ENCODE results near the gene ANTXRL. TPM values are rescaled to one million over a fixed set of nuclear protein-coding genes. Genes with fewer than 3 reads are reported as not detected.
"Not testable (repeated sequence)": the region's sequence is repeated elsewhere in the genome, so short reads cannot be mapped to it uniquely, and the experiment has no call there.

The ANTXRL gene
- polyA plus RNA-seq, 1 donor from 2014 or later: not detected

DNA sequence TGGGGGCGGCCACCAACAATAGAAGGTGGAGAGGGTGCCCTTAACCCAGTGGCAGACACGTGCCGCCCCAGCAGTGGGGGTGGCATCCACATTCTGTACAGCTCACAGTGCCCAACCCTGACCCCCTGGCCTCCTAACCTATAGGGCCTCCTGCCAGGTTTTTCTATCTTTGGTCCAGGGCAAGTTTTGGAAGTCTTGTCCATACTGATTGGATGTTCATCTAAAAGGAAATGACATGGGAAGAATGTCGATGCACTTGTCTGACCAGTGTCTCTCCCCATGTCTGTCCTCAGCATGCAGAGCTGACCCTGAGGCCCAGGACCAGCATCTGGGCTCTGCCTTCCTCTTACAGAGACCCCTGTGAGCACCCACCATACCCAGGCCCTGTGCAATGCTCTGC is 32.3 kb upstream of the ANTXRL start:
- H2AFZ ChIP-seq (ENCODE audit: low read depth, low read length): no peak overlapping the region
- H4K20me1 ChIP-seq (ENCODE audit: insufficient read depth): no peaks in the 10 kb centered on the region
- no peaks in the 10 kb centered on the region for H3K27me3 ChIP-seq (ENCODE audit: insufficient read depth, low read depth, low read length)
- H3K9me3 ChIP-seq (ENCODE audit: low read length): no peaks in the 10 kb centered on the region
- no peak overlapping the region for H3K4me2 ChIP-seq (ENCODE audit: low read length)
- H3F3A ChIP-seq (ENCODE audit: insufficient read depth, low read length, poor library complexity, severe bottlenecking): no peaks in the 10 kb centered on the region
- TF ChIP-seq EZH2 (IDR thresholded peaks at IDR 0.05; ENCODE audit: borderline replicate concordance, insufficient read depth, low read length, poor library complexity, severe bottlenecking) (no peak), REST (IDR thresholded peaks at IDR 0.05; ENCODE audit: borderline replicate concordance) (no peak), RAD21 (conservative IDR thresholded peaks at IDR 0.05) (no peak), TAF1 (IDR thresholded peaks at IDR 0.05; ENCODE audit: low read depth) (no peak), SMC3 (conservative IDR thresholded peaks at IDR 0.05; ENCODE audit: poor library complexity) (no peak), EP300 (conservative IDR thresholded peaks at IDR 0.05; ENCODE audit: poor library complexity, severe bottlenecking) (no peak), POLR2AphosphoS5 (IDR thresholded peaks at IDR 0.05) (no peak), MXI1 (conservative IDR thresholded peaks at IDR 0.05; ENCODE audit: poor library complexity, severe bottlenecking) (no peak)
- TF ChIP-seq, protein P1, sequence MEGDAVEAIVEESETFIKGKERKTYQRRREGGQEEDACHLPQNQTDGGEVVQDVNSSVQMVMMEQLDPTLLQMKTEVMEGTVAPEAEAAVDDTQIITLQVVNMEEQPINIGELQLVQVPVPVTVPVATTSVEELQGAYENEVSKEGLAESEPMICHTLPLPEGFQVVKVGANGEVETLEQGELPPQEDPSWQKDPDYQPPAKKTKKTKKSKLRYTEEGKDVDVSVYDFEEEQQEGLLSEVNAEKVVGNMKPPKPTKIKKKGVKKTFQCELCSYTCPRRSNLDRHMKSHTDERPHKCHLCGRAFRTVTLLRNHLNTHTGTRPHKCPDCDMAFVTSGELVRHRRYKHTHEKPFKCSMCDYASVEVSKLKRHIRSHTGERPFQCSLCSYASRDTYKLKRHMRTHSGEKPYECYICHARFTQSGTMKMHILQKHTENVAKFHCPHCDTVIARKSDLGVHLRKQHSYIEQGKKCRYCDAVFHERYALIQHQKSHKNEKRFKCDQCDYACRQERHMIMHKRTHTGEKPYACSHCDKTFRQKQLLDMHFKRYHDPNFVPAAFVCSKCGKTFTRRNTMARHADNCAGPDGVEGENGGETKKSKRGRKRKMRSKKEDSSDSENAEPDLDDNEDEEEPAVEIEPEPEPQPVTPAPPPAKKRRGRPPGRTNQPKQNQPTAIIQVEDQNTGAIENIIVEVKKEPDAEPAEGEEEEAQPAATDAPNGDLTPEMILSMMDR (IDR thresholded peaks at IDR 0.05; ENCODE audit: poor library complexity, severe bottlenecking): no peak
- H3K27ac ChIP-seq (ENCODE audit: low read length): no peak overlapping the region
- H3K9ac ChIP-seq (ENCODE audit: low read length): no peak overlapping the region
- no peak overlapping the region for H3K4me3 ChIP-seq (ENCODE audit: low read length)
- H3K36me3 ChIP-seq (ENCODE audit: insufficient read depth, low read length): no peaks in the 10 kb centered on the region
- H3K9me2 ChIP-seq (ENCODE audit: insufficient read depth, low read length): no peaks in the 10 kb centered on the region
- no peaks in the 10 kb centered on the region for H3K79me2 ChIP-seq (replicated peaks; ENCODE audit: insufficient read depth, low read length)

- H3K36me3 ChIP-seq (ENCODE audit: insufficient read depth, low read length); H3K27me3 ChIP-seq (ENCODE audit: insufficient read depth, low read depth, low read length); H3F3A ChIP-seq (ENCODE audit: insufficient read depth, low read length, poor library complexity, severe bottlenecking); H3K79me2 ChIP-seq (replicated peaks; ENCODE audit: insufficient read depth, low read length); H3K4me2 ChIP-seq (ENCODE audit: low read length); H3K9ac ChIP-seq (ENCODE audit: low read length); H3K9me3 ChIP-seq (ENCODE audit: low read length); H3K27ac ChIP-seq (ENCODE audit: low read length); H4K20me1 ChIP-seq (ENCODE audit: insufficient read depth); H3K9me2 ChIP-seq (ENCODE audit: insufficient read depth, low read length); H2AFZ ChIP-seq (ENCODE audit: low read depth, low read length); H3K4me3 ChIP-seq (ENCODE audit: low read length): not testable (repeated sequence)
Measured at GRCh38 chr10:46255210-46255609, 31.6 kb upstream of the ANTXRL start.

Data from neural cell (in vitro differentiated cells).